SU-DHL-6 (cell line): Measurements from ENCODE around the gene NT5C2.

Experiments used
- H2AFZ ChIP-seq: fragments of 200-600 bp; sonication (generic); 2 replicates; pipeline ENCODE4 v1.6.1; 2014; ENCODE audit warnings: low read depth, mild to moderate bottlenecking, moderate library complexity, mixed read lengths, antibody characterized with exemption, low read length; ENCODE audit not compliant: severe bottlenecking
- H3F3A ChIP-seq: fragments of 200-600 bp; shearing (Covaris generic); 2 replicates; pipeline ENCODE4 v1.6.0; 2016; ENCODE audit warnings: antibody characterized with exemption, mild to moderate bottlenecking; ENCODE audit not compliant: insufficient read depth
- H3K27ac ChIP-seq: fragments of 200-600 bp; sonication (generic); 2 replicates; pipeline ENCODE4 v1.5.1; 2016; ENCODE audit warnings: low read depth, mild to moderate bottlenecking, low read length, moderate library complexity, mixed read lengths
- H3K27me3 ChIP-seq: fragments of 200-600 bp; sonication (generic), shearing (Covaris generic); 2 replicates; pipeline ENCODE4 v1.6.0; 2014; ENCODE audit warnings: mild to moderate bottlenecking, low read length
- H3K36me3 ChIP-seq: fragments of 200-600 bp; sonication (generic); 2 replicates; pipeline ENCODE4 v1.6.1; 2014; ENCODE audit warnings: mild to moderate bottlenecking, low read length, mixed read lengths
- H3K4me2 ChIP-seq: fragments of 300-600, 200-600 bp; shearing (Covaris generic), sonication (generic); 2 replicates; pipeline ENCODE4 v1.6.0; 2014; ENCODE audit warnings: low read length, low read depth, mild to moderate bottlenecking; ENCODE audit not compliant: poor library complexity, severe bottlenecking
- H3K4me3 ChIP-seq: fragments of 200-600 bp; sonication (generic); 2 replicates; pipeline ENCODE4 v1.5.1; 2014; ENCODE audit warnings: antibody characterized with exemption, low read length, mild to moderate bottlenecking, mixed read lengths; ENCODE audit not compliant: insufficient read depth, poor library complexity, severe bottlenecking
- H3K79me2 ChIP-seq: fragments of 200-600 bp; sonication (generic); 2 replicates; pipeline ENCODE4 v1.6.1; 2014; ENCODE audit warnings: mild to moderate bottlenecking, low read length, moderate library complexity; ENCODE audit not compliant: insufficient read depth
- H3K9ac ChIP-seq: fragments of 200-600 bp; sonication (generic); 2 replicates; pipeline ENCODE4 v1.7.0; 2014; ENCODE audit warnings: mild to moderate bottlenecking, low read length
- H3K9me2 ChIP-seq: fragments of 200-600 bp; sonication (generic); replicated peaks from 2 replicates; pipeline ENCODE4 v1.6.1; 2014; ENCODE audit warnings: low read length; ENCODE audit not compliant: insufficient read depth
- H3K9me3 ChIP-seq: fragments of 200-600 bp; sonication (generic); 2 replicates; pipeline ENCODE4 v1.6.1; 2014; ENCODE audit warnings: low read length, mixed read lengths; ENCODE audit not compliant: insufficient read depth
- H4K20me1 ChIP-seq: fragments of 200-600 bp; sonication (generic); 2 replicates; pipeline ENCODE4 v1.6.1; 2014; ENCODE audit warnings: low read depth, mild to moderate bottlenecking, antibody characterized with exemption, low read length, moderate library complexity, mixed read lengths
- EZH2phosphoT487 ChIP-seq: fragments of 200-600 bp; sonication (generic), shearing (Covaris generic); conservative IDR thresholded peaks from 2 replicates; pipeline ENCODE4 v1.6.1; 2018; ENCODE audit warnings: mild to moderate bottlenecking, antibody characterized with exemption, low read length, moderate library complexity, mixed read lengths
- TF ChIP-seq, protein P1 (sequence below): fragments of 200-600 bp; sonication (generic); IDR thresholded peaks from one replicate; pipeline ENCODE4 v1.5.1; 2017; ENCODE audit warnings: antibody characterized with exemption, mild to moderate bottlenecking, low read length, moderate library complexity; ENCODE audit not compliant: insufficient read depth, poor library complexity, severe bottlenecking

The NT5C2 gene

GRCh38 chr10:103123282-103124024, 69.6 kb downstream of the NT5C2 start:
- Histone ChIP-seq H3K27me3 (no peaks in the 10 kb centered on the region), H3K4me2 (no peak overlapping the region), H3F3A (0 out of 2 replicates have a peak, but pooled peaks cover 7% of the 10 kb centered on the region), H3K79me2 (0 out of 2 replicates have a peak, but pooled peaks cover 10% of the 10 kb centered on the region), H3K27ac (no peak overlapping the region), H3K9me3 (no peaks in the 10 kb centered on the region), H3K4me3 (no peak overlapping the region), H4K20me1 (no peaks in the 10 kb centered on the region), H3K36me3 (no peaks in the 10 kb centered on the region), H2AFZ (no peak overlapping the region), H3K9me2 (no peaks in the 10 kb centered on the region), H3K9ac (no peak overlapping the region)
- TF ChIP-seq, protein P1, sequence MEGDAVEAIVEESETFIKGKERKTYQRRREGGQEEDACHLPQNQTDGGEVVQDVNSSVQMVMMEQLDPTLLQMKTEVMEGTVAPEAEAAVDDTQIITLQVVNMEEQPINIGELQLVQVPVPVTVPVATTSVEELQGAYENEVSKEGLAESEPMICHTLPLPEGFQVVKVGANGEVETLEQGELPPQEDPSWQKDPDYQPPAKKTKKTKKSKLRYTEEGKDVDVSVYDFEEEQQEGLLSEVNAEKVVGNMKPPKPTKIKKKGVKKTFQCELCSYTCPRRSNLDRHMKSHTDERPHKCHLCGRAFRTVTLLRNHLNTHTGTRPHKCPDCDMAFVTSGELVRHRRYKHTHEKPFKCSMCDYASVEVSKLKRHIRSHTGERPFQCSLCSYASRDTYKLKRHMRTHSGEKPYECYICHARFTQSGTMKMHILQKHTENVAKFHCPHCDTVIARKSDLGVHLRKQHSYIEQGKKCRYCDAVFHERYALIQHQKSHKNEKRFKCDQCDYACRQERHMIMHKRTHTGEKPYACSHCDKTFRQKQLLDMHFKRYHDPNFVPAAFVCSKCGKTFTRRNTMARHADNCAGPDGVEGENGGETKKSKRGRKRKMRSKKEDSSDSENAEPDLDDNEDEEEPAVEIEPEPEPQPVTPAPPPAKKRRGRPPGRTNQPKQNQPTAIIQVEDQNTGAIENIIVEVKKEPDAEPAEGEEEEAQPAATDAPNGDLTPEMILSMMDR, result no peak
- no peak for TF ChIP-seq EZH2phosphoT487

GRCh38 chr10:103120977-103121735, 71.9 kb downstream of the NT5C2 start:
- H4K20me1 ChIP-seq, result no peaks in the 10 kb centered on the region
- no peak overlapping the region for H3K27ac ChIP-seq
- no peak overlapping the region for H3K4me3 ChIP-seq
- H3K9me2 ChIP-seq, result no peaks in the 10 kb centered on the region
- TF ChIP-seq EZH2phosphoT487, result no peak
- TF ChIP-seq, protein P1, result no peak
- H3K27me3 ChIP-seq, result no peaks in the 10 kb centered on the region
- 0 out of 2 replicates have a peak, but pooled peaks cover 7% of the 10 kb centered on the region for H3F3A ChIP-seq
- 0 out of 2 replicates have a peak, but pooled peaks cover 10% of the 10 kb centered on the region for H3K79me2 ChIP-seq
- H3K36me3 ChIP-seq, result no peaks in the 10 kb centered on the region
- H2AFZ ChIP-seq, result no peak overlapping the region
- no peak overlapping the region for H3K9ac ChIP-seq
- H3K9me3 ChIP-seq, result no peaks in the 10 kb centered on the region
- no peak overlapping the region for H3K4me2 ChIP-seq

GRCh38 chr10:103120546-103120945, 72.5 kb downstream of the NT5C2 start:
- Histone ChIP-seq H3F3A (0 out of 2 replicates have a peak, but pooled peaks cover 7% of the 10 kb centered on the region), H3K4me2 (no peak overlapping the region), H3K9ac (no peak overlapping the region), H3K79me2 (0 out of 2 replicates have a peak, but pooled peaks cover 10% of the 10 kb centered on the region), H3K4me3 (no peak overlapping the region), H4K20me1 (no peaks in the 10 kb centered on the region), H3K27ac (no peak overlapping the region), H3K36me3 (no peaks in the 10 kb centered on the region), H2AFZ (no peak overlapping the region), H3K9me3 (no peaks in the 10 kb centered on the region), H3K9me2 (no peaks in the 10 kb centered on the region), H3K27me3 (no peaks in the 10 kb centered on the region)
- no peak for TF ChIP-seq EZH2phosphoT487
- TF ChIP-seq, protein P1, result no peak
